GM21717 (cell line): ENCODE results near the gene SMAD3.
"Not testable (repeated sequence)": the region's sequence is repeated elsewhere in the genome, so short reads cannot be mapped to it uniquely, and the experiment has no call there.

Experiments
- ATAC-seq: cut with Tn5 transposase; IDR thresholded peaks from one replicate; pipeline ENCODE4 v1.9.1; 2021; ENCODE audit warnings: mild to moderate bottlenecking, moderate library complexity; ENCODE audit not compliant: unreplicated experiment

Gene SMAD3

DNA sequence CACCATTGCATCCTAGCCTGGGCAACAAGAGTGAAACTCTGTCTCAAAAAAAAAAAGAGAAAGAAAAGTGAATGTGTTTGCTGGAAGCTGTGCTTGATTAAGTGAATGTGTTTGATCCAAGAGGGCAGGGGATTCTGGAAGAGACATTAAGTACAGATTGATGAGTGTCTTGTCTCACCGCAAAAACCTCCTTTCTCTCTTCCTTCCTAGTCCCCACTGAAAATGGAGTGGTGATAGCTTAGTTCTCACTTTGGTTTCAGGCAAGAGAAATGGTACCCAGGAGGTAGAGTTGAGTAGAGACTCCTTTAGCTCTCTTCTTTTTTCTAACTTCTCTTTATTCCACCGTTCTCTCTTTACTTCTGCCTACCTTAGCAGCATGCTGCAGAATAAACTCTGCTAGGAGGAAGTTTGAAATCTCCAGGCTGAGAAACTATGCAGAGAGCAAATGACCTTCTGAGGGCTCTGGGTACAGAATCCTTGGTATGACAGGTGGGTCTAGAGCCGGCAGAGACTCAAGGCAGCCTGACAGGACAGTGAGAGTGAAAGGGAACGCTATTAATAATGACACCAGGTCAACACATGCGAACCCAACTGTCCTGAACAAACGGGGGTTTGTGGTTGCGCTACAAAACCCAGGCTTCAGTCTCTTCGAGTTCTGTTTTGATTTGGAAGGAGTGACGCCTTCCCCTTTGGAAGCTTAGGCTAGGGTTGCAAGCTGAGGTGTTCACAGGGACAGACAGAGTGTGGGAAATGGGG lies 74.9 kb downstream of the SMAD3 start:
- ATAC-seq: peak; percentile 67

DNA sequence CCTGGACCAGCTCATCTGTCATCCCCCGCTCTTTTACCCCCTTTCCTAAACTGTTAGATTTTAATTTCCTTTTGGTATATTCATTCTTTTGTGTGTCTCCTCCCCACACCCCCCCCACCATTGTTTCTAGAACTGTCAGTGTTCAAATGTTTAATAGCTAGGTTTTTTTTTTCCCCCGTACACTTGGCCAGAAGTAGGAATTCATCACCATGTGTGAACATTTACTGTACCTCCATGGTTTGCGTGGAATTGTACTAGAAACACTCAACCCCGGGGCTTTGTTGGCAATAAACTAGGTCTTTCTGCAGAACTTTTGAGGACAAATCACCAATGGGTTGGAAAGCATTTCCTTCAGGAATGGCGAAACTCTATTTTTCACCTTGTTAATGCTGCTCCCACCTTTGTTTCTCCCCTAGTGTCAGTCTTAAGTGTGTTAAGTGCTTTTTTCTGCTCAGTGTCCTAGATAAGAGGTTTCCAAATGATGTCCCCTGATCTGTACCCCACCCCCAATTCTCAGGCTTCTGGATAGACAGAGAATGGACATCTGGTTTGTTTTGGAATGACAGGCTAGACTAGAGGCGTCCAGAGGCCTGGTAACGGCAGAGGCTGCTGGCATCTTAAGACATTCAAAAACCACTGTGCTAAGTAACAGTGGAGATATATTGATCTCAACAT lies 76.8 kb downstream of the SMAD3 start:
- no peak for ATAC-seq

DNA sequence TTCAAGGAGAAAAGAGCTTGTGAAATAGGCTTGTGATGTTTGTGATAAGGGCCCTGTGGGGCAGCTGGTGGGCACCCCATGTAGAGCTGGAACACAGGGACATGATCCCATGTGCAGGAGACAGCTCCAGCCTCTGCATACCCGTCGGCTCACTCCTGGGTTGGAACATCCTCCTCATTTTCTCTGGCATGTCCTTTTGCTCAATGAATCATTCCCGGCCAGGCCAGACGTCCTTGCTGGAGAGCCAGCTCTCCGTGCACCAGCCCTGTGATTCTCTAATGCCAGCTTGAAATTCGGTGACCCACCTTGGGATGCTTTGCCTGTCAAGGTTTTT lies 77.3 kb downstream of the SMAD3 start:
- no peak for ATAC-seq

DNA sequence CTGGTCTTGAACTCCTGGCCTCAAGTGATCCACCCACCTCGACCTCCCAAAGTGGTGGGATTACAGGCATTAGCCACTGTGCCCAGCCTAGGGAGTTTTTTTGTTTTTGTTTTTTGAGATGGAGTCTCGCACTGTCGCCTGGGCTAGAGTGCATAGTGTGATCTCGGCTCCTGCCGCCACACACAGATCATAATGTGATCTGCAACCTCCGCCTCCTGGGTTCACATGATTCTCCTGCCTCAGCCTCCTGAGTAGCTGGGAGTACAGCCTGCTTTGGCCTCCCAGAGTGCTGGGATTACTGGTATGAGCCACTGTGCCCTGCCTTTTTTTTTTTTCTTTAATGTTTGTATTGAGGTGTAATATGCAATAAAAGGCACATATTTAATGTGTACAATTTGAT lies 78.2 kb downstream of the SMAD3 start:
- no peak for ATAC-seq

DNA sequence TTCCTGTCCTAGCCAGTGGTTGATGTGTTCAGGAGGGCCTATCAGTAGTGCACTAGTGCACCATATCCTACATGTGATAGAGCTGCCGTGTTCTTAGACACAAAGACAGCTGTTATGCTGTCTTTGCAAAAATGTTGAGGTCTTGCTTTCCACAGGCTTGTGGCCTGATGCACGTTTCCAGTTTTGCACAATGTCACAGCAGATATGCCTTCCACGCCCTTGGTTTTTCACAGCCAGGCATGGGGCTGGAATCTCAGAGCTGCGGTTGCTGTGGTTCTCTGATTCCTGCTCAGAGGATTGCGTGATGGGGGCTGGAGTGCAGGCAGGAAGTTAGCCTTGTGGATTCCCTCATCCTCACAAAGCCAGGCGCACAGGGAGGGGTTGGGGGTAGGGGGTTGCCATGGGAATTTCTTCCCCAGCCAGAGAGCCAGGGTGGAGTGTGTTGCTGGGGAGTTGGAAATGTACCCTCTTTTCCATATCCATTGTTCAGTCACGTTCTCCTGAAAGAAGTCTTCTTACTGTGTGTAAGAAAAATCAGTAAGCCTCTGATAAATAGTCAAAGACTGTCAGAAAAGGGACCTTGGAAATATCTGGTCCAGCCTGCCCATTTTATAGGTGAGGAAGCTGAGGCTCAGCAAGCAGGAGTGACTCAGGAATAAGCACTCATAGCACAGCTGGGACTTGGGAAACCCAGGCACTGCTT lies 79.4 kb downstream of the SMAD3 start:
- no peak for ATAC-seq

DNA sequence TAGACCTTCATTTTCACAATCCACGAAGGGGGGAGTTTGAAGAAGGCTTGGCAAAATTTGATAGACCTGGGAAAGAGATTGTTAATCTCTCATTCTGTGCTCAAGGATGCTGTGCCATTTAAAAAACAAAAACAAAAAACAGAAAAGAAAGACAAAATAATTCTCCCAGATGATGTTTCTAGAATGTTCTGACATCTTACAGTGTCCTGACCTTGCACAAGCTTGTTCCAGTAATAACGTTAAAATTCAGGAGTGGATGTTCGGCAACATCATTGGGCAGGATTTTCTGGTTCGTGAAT lies 79.9 kb downstream of the SMAD3 start:
- ATAC-seq: no peak

DNA sequence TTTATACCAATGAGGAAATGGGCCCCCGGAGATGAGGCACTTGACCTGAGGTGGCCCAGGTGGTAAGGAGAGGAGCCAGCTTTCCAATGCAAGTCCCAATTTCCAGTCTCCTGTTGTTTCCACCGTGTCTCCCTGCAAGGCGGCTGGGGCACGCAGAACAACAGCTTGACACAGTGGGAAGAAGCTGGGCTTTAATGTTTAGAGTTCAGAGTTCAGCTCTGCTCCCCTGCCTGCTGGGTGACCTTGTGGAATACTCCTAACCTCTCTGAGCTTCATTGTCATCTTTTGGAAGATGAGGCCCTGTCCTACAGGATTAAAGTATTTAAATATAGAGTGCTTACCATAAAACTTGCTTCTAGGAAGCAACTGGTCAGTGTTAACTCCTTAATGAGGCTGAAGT lies 80.3 kb downstream of the SMAD3 start:
- no peak for ATAC-seq

DNA sequence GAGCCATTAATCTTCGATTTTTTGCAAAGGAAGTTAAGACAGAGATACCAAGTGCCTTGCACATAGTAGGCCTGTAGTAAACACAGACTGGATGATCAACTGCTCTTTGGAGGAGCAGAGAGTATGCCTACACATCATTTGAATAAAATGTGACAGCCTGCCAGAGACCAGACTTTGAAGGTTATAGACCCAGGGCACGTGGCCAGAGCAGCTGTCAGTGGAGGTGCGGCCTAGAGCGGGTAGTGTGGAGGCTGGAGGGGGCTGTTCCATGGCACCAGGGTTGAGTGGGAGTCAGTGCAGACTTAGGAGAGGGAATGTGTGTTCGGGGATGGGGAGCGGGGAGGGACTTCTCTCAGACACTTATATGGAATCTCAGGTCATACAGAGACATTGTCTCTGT lies 80.8 kb downstream of the SMAD3 start:
- ATAC-seq: no peak

DNA sequence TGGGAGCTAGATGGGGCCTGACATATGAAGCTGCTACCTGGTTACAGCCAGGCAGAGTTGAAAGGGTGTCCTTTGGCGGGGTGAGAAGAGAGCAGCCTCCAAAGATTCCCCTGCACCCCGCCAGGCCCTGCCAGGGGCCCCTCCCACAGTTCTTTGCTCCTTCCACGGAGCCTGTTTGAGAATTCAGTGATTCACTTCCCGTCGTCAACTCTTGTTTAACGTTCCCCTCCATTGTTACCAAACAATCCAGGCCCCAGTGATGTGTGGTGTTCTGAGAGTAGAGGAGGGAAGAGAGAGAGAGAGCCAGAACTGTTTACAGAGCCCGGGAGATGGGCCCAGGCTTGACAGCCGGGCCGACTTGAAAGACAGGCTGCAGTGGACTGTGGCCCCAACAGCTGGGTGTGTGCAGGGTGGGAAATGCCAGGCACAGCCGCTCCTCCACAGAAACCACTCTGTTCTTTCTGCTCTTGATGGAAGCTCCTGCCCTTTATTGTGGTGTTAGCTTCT lies 81.5 kb downstream of the SMAD3 start:
- no peak for ATAC-seq

DNA sequence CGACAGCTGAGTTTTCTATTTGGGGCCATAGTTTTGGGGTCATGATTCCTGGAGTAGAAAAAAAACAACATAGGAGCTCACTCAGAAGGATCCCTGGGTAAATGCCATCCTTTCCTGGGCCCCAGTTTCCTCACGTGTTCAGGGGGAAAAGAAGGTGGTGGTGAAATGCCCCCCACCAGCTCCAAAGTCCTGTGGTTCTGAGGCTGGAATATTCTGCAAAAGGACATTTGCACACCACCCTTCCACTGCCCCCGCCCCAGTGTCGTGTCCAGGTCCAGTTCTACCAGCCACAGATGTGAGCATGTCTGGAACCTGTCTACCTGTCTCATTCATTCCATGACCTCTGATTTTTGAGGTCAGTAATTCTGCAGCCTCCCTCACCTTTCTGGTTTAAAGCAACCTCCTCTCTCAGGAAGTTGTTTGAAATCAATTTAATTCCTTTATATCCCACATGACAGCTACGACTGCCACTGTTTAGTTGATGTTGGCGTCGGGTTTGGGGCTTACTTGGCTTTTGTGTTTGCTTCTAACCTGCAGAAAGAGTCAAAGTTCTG lies 82.1 kb downstream of the SMAD3 start:
- no peak for ATAC-seq

DNA sequence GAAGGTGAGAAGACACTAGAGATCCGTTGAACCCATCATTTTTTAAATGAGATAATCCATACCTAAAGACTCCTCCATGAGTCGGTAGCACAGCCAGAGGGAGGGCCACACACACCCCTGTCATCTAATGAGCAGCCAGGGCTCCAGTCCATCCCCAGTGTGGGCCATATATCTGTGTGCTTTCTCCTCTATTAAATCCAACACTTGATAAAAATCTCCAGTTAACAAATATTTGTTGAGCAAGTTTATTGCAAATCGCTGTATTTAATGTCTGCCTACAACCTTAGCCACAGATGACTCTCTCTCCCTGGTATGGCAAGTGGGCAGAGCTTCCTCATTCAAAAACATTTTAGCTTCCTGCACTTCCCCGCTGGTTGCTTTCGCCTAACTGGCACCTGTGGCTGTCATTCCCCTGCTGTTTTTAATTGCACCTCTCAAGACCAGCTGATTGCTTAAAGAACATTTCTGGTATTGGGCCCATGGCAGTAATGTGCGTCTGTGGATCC lies 82.8 kb downstream of the SMAD3 start:
- no peak for ATAC-seq

DNA sequence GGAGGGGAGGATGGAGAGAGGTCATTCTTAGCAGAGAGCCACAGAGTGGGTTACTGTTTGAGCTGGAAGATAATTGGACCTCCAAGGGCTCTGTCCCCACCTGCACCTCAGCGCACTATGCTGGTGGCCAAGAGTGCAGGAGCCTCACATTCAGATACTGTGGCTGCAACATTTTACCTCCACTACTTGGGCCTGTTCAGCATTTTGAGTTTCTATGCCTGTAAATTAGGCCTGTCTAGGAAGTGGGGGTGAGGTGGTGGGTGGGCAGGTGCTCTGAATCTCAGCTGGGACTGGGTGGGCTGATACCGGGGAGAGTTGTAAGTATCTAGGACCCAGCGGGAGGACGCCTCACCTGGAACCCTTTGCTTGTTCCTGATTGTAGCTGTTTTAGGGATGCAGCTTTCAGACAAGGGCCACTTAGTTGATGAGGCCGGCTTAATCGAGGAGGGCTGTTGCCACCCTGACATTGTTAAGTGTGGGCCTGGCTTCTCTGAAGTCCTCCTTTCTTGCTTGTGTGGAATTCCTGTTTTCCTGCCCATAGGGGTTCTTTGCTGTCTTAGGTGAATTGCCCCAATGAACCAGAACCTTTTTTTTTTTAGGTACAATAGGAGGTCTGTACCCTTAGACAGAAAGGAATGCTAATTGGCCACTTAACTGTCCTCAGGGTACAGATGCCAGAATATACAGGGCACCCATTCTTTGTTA lies 83.8 kb downstream of the SMAD3 start:
- ATAC-seq: no peak

DNA sequence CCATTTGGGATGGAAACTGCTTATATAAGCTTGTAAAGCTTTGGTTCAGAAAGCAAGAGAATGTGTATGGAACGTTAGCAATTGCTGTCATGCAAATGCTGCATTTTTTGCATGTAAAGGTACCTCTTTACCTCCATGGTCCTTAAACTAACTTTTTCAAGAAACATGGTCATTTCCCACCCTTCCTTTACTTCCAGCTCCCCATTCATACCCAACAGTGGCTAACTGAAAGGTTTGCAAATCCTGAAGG lies 84.3 kb downstream of the SMAD3 start:
- no peak for ATAC-seq

DNA sequence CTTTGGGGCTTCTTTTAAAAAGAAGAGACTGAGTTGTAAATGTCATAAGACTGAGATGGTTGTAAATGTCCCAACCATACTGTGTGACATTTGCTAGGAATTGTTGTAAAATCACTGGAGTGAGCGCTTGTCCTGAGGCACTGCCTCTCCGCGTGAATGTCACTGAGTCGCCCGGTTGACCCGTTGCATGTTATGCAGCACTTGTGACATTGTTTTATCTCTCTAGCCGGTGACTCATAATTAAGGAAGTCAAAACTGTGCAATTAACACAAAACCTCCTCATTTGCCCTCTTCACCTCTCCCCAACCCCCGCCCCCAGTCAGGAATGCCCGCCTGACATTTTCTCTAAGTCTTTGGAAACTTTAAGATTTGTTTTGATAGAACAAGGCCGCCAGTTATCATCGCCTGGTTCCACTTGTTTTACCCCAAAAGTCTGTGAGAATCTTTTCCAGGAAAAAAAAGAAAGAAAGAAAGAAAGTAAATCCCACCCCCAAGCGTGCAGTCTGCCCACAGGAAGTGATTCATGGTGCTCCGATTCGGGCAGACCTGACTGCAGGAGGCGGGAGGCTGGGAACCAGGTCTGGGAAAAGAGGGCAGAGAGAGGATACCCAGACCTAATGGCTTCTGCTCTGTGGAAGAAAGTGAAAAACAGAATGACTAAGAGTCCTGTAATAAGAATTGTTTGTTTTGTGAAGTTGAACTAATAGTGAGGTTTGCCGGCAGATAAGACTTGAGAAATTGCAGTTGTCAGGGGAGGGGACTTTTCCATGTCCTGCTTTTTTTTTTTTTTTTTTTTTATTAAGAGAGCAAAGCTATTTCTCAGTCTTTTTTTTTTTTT lies 84.8 kb downstream of the SMAD3 start:
- ATAC-seq: no peak

DNA sequence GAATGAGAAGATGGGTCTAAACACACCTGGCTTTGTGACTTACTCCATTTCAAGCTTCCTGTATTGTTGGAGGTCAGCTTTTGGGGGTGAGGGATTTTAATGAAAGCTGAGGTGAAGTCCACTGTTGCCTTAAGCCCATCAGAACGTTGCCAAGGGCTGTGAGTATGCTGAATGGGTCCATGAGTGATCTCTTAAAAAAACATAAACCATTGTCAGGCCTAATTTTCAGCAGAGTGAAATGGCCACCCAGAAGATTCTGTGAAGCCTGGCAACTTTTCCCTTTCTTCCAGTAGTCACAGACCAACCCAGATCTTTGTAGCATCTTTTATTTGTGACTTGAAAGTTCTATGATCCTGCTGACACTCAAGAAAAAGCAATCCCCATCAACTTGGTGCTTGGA lies 87.0 kb downstream of the SMAD3 start:
- no peak for ATAC-seq

DNA sequence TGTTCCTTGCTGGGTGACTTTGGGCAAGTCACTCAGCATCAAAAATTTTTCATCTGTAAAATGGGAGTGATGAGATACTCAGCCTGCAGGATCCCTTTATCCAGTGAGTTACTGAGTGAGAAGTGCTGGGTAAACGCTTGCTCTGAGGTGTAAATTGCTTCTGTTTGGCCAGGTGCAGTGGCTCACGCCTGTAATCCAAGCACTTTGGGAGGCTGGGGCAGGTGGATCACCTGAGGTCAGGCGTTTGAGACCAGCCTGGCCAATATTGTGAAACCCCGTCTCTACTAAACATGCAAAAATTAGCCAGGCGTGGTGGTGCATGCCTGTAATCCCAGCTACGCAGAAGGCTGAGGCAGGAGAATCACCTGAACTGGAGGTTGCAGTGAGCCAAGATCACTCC lies 87.6 kb downstream of the SMAD3 start:
- ATAC-seq: not testable (repeated sequence)

DNA sequence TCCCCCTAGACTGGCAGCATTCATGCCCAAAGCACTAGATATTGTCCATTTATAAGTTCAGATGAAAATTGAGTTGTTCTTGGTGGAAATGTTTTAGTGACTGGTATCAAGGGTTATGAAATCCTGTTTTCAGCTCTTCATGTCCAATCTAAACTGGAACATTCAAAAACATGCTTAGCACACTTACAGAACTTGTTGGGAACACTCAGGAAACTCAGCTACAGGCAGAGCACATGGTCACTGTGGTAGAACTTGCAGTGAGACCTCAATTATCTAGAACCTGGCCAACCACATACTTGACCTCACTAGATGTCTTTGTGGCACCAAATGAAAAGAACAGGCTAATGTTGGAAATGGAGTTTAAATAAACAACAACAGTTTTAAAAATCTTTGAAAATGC lies 88.8 kb downstream of the SMAD3 start:
- no peak for ATAC-seq

DNA sequence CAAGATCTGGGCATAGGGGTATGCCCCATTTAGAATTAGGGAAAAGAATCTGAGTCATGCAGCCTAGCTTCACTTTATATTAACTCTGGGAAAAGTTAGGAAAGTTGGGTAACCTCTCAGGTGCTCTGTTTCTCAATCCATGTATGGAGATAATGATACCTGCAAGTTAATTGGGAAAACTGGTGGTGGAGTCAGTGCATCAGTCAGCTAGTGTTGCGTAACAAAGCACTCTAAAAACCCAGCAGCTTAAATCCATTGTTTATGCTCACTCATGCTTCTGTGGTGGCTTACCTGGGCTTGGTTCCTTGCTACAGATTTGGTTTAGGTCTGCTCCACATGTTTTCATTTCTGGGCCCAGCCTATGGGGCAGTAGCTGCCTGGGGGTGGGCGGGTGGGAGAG lies 91.0 kb downstream of the SMAD3 start:
- ATAC-seq: no peak

DNA sequence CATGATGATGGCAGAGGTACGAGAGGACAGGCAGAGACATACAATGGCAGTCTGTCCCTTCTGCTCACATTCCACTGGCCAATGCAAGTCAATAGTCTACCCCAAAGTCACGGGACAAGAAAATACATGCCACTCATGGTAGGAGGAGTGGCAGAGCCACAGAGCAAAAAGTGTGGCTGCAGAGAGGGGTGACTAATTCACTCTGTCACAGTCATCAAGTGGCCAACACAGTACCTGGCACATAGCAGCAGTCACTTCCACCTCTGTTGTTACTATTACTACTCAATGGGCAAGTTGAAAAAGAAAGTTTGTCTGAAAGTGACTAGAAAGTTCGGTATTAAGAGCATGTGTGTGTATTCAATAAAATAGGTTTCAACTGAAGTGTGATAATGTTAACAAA lies 91.4 kb downstream of the SMAD3 start:
- ATAC-seq: no peak

DNA sequence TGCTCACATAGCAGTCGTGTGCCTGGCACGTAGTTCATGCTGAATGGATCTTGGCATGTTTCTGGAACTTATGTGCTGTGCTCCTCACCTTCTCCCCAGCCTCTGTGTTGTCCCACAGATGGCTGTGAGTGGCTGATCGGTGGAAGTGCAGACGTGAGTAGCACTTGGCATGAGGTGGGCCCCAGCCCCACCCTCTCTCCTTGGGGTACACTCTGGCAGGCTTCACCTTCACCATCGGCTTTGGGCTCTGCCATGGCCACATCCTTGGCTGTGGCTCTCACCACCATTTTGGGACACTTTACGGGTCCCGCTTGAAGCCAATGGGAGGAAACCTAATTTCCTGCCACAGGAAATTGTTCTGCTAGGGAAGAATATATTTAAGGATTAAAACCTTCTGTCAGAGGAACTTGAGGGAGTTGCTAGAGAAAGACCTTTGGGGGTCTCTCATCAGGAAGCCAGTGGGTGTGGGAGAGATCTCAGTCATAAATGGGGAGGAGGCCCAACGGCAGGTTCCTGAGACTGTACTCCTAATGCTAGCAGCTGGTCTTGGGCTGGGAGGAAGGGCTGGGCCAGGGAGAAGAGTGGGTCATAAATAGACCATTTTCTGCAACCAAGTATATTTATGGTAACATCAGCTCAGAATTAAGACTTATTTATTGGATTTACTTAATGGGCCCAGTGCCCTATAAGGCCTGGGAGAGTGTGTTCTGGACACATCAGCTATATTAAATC lies 92.3 kb downstream of the SMAD3 start:
- ATAC-seq: no peak
